ENCODE results near the gene PAM16.

The PAM16 gene

DNA sequence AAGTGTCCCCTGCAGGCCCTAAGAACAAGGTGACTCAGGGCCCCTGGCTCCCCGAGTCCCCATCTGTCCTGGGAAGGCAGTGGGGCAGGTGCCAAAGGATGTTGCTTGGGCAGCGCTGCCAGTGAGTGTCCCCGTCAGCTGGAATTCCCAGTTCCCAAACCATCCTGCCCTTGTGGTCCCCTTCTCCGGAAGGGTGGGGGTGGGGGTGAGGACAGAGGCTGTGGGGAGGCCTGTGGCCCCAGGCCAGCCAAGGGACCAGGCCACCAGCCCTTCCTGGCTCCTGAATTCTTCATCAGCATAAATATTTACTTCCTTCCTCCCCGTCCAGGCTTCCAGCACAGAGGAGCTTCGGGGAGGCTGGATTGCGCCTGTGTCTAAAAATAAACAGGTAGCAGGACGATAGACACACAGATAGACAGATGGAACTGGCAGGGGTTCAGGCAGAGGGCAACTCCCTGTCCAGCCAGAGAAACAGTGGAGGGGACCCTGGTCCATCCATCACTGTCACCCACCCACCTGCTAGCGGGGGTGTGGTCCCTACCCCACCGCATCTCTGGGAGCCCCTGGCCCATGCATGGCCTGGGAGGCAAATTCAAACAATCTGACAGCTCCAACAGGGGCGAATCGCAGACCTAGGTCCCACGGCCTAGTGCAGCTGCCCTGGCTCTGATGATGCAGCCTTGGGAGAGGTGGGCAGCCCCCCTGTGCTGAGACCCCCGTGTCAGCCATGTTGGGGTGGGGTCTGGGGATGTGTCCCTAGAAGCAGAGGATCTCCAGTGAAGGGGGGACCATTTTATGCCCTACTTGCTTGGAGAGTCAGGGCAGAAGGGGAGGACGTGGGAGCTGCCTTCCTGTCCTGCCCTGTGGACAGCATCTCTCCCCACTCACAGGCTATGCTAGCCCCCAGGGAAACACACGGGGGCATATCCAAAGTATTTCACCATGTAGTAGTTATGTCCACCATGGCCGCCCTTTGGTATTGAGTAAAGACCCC is 22.0 kb downstream of the PAM16 start:
- Histone ChIP-seq H3K36me3 (ENCODE audit: insufficient read depth, insufficient read length, low read length) (peaks cover 18% of the 10 kb centered on the region), H3K4me3 (ENCODE audit: insufficient read length, low read depth) (no peak overlapping the region), H3K27me3 (ENCODE audit: insufficient read depth, insufficient read length) (no peaks in the 10 kb centered on the region), H3K4me1 (ENCODE audit: insufficient read depth, insufficient read length) (peaks cover 17% of the 10 kb centered on the region), H3K9me3 (ENCODE audit: insufficient read depth, low read length) (no peaks in the 10 kb centered on the region), H3K9ac (ENCODE audit: insufficient read length, low read depth) (peak overlapping the region; percentile 83)
- TF ChIP-seq ZNF274 (IDR thresholded peaks at IDR 0.05; ENCODE audit: low read depth, low read length) (no peak), YY1 (IDR thresholded peaks at IDR 0.05; ENCODE audit: insufficient read depth, insufficient read length) (no peak), SUZ12 (IDR thresholded peaks at IDR 0.05; ENCODE audit: extremely low read depth, insufficient read depth, insufficient read length) (no peak)
- no peak for DNase-seq (ENCODE audit: low read depth, low spot score)

DNA sequence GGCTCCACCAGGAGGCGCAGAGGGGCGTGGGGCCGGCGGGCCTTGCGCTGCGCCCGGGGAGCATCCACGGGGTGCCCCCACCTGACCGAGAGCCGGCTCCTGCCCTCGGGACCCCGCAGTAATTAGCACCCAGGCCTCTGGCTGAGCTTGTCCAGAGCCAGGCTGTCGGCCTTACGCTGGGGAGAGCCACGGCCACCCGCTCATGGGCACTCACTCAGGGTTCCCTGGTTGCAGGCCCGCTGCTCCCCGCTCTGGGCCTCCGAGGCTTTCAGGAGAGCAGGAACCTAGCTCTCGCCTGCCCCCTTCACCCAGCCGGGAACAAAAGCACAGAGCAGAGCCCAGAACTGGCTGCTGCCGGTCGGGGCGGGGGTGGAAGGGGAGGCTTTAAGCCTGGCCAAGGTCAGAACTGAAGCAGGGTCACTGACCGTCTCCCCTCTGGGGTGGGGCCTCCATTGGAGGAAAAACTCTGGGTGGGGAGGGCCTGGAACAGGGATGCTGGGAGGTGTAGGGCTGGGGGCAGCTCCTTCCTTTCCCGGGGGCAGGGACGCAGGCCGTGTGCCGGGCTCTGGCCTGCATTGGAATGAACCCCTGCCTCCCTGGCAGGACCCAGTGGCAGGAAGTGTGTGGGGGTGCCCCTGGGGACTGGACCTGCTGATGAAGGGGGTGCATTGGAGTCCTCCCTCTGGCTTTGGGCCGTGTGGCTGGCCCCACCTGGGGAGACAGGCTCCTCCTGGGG is 22.9 kb downstream of the PAM16 start:
- no peak for DNase-seq (ENCODE audit: low read depth, low spot score)
- Histone ChIP-seq H3K4me3 (ENCODE audit: insufficient read length, low read depth) (peak overlapping the region; percentile 58), H3K9ac (ENCODE audit: insufficient read length, low read depth) (peak overlapping the region; percentile 83)

GRCh38 chr16:4327386-4328045 is 23.6 kb downstream of the PAM16 start:
- H3K4me1 ChIP-seq (ENCODE audit: insufficient read depth, insufficient read length): peaks cover 22% of the 10 kb centered on the region
- H3K36me3 ChIP-seq (ENCODE audit: insufficient read depth, insufficient read length, low read length): peaks cover 5% of the 10 kb centered on the region

More for the DNA sequence above, 22.9 kb downstream of the PAM16 start:
- Histone ChIP-seq H3K36me3 (ENCODE audit: insufficient read depth, insufficient read length, low read length) (peaks cover 12% of the 10 kb centered on the region), H3K4me1 (ENCODE audit: insufficient read depth, insufficient read length) (peaks cover 22% of the 10 kb centered on the region), H3K9me3 (ENCODE audit: insufficient read depth, low read length) (no peaks in the 10 kb centered on the region), H3K27me3 (ENCODE audit: insufficient read depth, insufficient read length) (no peaks in the 10 kb centered on the region)
- TF ChIP-seq SUZ12 (IDR thresholded peaks at IDR 0.05; ENCODE audit: extremely low read depth, insufficient read depth, insufficient read length): no peak
- no peak for TF ChIP-seq YY1 (IDR thresholded peaks at IDR 0.05; ENCODE audit: insufficient read depth, insufficient read length)
- no peak for TF ChIP-seq ZNF274 (IDR thresholded peaks at IDR 0.05; ENCODE audit: low read depth, low read length)

GRCh38 chr16:4325253-4325758 is 25.8 kb downstream of the PAM16 start:
- no peaks in the 10 kb centered on the region for H3K9me3 ChIP-seq (ENCODE audit: insufficient read depth, low read length)
- DNase-seq (ENCODE audit: low read depth, low spot score): no peak
- H3K36me3 ChIP-seq (ENCODE audit: insufficient read depth, insufficient read length, low read length): no peaks in the 10 kb centered on the region
- TF ChIP-seq SUZ12 (IDR thresholded peaks at IDR 0.05; ENCODE audit: extremely low read depth, insufficient read depth, insufficient read length): no peak
- no peak for TF ChIP-seq ZNF274 (IDR thresholded peaks at IDR 0.05; ENCODE audit: low read depth, low read length)
- no peak for TF ChIP-seq YY1 (IDR thresholded peaks at IDR 0.05; ENCODE audit: insufficient read depth, insufficient read length)
- peaks cover 20% of the 10 kb centered on the region for H3K4me1 ChIP-seq (ENCODE audit: insufficient read depth, insufficient read length)
- no peak overlapping the region for H3K4me3 ChIP-seq (ENCODE audit: insufficient read length, low read depth)
- no peaks in the 10 kb centered on the region for H3K27me3 ChIP-seq (ENCODE audit: insufficient read depth, insufficient read length)
- H3K9ac ChIP-seq (ENCODE audit: insufficient read length, low read depth): no peak overlapping the region

More at GRCh38 chr16:4327386-4328045, 23.6 kb downstream of the PAM16 start:
- H3K27me3 ChIP-seq (ENCODE audit: insufficient read depth, insufficient read length): no peaks in the 10 kb centered on the region
- DNase-seq (ENCODE audit: low read depth, low spot score): no peak
- peak overlapping the region; percentile 83 for H3K9ac ChIP-seq (ENCODE audit: insufficient read length, low read depth)
- H3K4me3 ChIP-seq (ENCODE audit: insufficient read length, low read depth): peak overlapping the region; percentile 58
- no peaks in the 10 kb centered on the region for H3K9me3 ChIP-seq (ENCODE audit: insufficient read depth, low read length)
- TF ChIP-seq ZNF274 (IDR thresholded peaks at IDR 0.05; ENCODE audit: low read depth, low read length) (no peak), SUZ12 (IDR thresholded peaks at IDR 0.05; ENCODE audit: extremely low read depth, insufficient read depth, insufficient read length) (no peak), YY1 (IDR thresholded peaks at IDR 0.05; ENCODE audit: insufficient read depth, insufficient read length) (no peak)

DNA sequence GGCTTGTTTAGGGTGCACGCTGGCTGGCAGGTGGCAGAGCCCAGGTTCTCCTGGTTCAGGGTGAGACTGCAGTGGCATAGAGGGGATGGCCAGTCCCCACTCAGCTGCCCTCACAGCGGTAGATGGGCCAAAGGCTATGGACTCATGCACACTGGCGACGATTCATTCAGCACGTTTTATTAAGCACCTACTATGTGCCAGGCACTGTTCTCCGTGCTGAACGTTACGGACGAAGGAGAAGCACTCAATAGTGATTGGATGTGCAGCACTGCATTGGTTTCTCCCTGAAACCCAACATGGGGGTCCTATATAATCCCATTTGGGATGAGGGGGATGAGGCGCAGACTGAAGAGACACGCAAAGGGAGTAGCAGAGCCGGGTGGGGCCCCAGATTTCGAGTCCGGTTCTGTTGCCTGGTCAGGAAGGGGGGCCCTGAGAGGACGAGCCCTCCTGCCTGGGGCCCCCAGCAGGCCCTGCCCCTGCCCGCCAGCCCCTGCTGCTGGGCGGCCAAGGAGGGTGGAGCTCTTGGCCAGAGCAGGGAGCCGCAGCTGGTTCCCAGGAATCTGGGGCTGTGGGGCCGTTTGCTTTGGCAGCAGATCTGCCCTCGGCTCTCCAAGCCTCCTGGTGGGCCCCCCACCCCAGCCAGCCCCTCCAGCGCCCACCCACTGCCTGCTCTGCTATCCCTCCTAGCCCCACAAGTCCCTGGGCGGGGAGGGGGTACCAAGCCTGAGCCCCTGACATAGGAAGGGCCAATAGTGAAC is 26.4 kb downstream of the PAM16 start:
- DNase-seq (ENCODE audit: low read depth, low spot score): no peak
- Histone ChIP-seq H3K4me3 (ENCODE audit: insufficient read length, low read depth) (no peak overlapping the region), H3K27me3 (ENCODE audit: insufficient read depth, insufficient read length) (no peaks in the 10 kb centered on the region), H3K9ac (ENCODE audit: insufficient read length, low read depth) (no peak overlapping the region), H3K9me3 (ENCODE audit: insufficient read depth, low read length) (no peaks in the 10 kb centered on the region), H3K36me3 (ENCODE audit: insufficient read depth, insufficient read length, low read length) (no peaks in the 10 kb centered on the region), H3K4me1 (ENCODE audit: insufficient read depth, insufficient read length) (peaks cover 24% of the 10 kb centered on the region)
- TF ChIP-seq ZNF274 (IDR thresholded peaks at IDR 0.05; ENCODE audit: low read depth, low read length) (no peak), YY1 (IDR thresholded peaks at IDR 0.05; ENCODE audit: insufficient read depth, insufficient read length) (no peak), SUZ12 (IDR thresholded peaks at IDR 0.05; ENCODE audit: extremely low read depth, insufficient read depth, insufficient read length) (no peak)

DNA sequence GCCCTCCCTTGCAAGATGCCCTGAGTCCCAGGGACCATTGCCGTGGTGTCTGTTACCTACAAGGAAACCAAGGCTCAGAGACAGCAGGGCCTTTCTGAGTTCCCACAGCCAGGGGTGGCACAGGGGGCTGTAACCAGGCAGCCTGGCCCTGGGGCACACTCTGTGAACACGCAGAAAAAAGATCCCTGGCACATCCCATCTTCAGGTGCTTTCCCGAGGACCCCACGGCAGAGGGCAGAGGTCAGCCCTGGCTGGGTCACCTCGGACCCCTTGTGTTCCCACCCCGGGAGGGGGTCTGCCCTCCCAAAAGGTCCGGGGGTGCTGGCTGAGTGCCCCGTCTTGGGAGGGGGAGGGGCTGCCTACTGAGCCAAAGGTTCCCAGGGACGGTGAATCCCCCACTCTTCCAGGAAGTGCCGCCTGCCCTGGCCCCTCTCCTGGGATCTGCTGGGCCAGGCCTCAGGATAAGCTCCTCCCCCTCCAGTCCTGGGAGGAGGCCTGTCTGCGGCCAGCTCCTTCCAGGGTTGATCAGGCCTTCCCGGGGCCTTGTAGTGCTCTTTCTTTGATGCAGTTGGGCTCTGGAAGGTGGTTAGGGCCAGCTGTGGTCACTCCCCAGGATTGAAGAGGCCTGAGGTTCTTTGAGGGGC is 27.2 kb downstream of the PAM16 start:
- no peaks in the 10 kb centered on the region for H3K9me3 ChIP-seq (ENCODE audit: insufficient read depth, low read length)
- H3K9ac ChIP-seq (ENCODE audit: insufficient read length, low read depth): peak overlapping the region; percentile 53
- H3K27me3 ChIP-seq (ENCODE audit: insufficient read depth, insufficient read length): no peaks in the 10 kb centered on the region
- no peak for DNase-seq (ENCODE audit: low read depth, low spot score)
- no peak for TF ChIP-seq ZNF274 (IDR thresholded peaks at IDR 0.05; ENCODE audit: low read depth, low read length)
- no peak for TF ChIP-seq YY1 (IDR thresholded peaks at IDR 0.05; ENCODE audit: insufficient read depth, insufficient read length)
- no peak for TF ChIP-seq SUZ12 (IDR thresholded peaks at IDR 0.05; ENCODE audit: extremely low read depth, insufficient read depth, insufficient read length)
- H3K4me3 ChIP-seq (ENCODE audit: insufficient read length, low read depth): no peak overlapping the region
- H3K4me1 ChIP-seq (ENCODE audit: insufficient read depth, insufficient read length): peaks cover 30% of the 10 kb centered on the region
- H3K36me3 ChIP-seq (ENCODE audit: insufficient read depth, insufficient read length, low read length): no peaks in the 10 kb centered on the region

Measured in NT2/D1 (cell line).